Measurements from ENCODE around the gene KCNH1. TPM values are rescaled to one million over a fixed set of nuclear protein-coding genes. Genes with fewer than 3 reads are reported as not detected.

Gene KCNH1
- polyA plus RNA-seq, 1 donor from 2014 or later: 3.9 TPM

DNA sequence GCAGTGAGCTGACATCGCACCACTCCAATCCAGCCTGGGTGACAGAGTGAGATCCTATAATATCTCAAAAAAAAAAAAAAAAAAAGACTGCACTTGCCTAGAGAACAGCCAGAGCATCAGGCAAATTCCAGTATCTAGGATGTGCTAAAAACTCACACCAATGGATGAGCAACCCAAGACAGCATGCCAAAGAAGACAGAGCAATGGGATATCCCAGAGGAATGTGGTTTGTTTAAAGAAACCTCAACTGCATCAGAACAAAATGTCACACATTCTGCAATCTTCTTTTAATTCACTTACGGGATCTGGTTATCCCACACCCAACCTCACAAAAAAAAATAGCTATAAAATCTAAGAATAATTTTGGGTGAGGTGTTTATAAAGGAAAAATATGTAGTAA lies 7.3 kb downstream of the KCNH1 start:
- Histone ChIP-seq H3K27me3 (ENCODE audit: insufficient read depth, low read depth, low read length) (no peaks in the 10 kb centered on the region), H3K4me3 (ENCODE audit: low read length) (no peak overlapping the region)

DNA sequence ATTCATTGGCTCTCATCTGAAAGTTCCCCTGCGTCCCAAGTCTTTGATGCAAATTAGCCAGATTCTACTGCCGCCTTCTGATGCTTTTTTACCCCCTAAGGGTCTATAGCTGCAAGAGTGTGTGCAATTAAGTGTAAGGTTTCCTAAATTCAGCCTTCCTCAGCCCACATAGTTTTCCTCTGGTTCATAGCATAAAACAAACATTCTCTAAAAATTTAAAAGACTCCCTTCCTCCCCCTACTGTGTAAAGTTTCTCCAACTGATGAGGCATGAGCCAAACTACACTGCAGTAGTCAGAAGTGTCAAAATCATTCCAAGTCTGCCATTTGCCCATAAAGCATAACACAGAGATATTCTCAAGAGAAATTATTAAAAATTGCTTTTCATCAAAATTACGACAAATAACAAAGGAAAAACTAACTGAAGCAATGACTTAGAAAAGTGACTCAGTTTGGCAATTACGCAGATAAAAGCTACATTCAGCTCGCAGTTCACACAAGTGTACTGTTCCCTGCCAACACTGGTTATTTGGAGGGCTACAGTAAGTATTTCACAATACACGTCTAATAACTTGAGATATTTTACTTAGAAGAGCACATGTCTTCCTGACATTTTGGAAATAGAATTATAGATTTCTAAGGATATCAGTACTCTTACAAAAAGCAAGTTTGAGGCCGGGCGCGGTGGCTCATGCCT lies 15.4 kb downstream of the KCNH1 start:
- Histone ChIP-seq H3K4me3 (ENCODE audit: low read length) (no peak overlapping the region), H3K36me3 (ENCODE audit: insufficient read depth, low read length) (no peaks in the 10 kb centered on the region), H3K9me3 (ENCODE audit: low read length) (no peaks in the 10 kb centered on the region), H3K4me2 (ENCODE audit: low read length) (no peak overlapping the region), H3K9ac (ENCODE audit: low read length) (no peak overlapping the region), H3K27ac (ENCODE audit: low read length) (no peak overlapping the region), H3K9me2 (ENCODE audit: insufficient read depth, low read length) (no peaks in the 10 kb centered on the region), H4K20me1 (ENCODE audit: insufficient read depth) (no peaks in the 10 kb centered on the region), H2AFZ (ENCODE audit: low read depth, low read length) (no peak overlapping the region), H3F3A (ENCODE audit: insufficient read depth, low read length, poor library complexity, severe bottlenecking) (no peaks in the 10 kb centered on the region), H3K27me3 (ENCODE audit: insufficient read depth, low read depth, low read length) (no peaks in the 10 kb centered on the region), H3K79me2 (replicated peaks; ENCODE audit: insufficient read depth, low read length) (no peaks in the 10 kb centered on the region)
- no peak for TF ChIP-seq EP300 (conservative IDR thresholded peaks at IDR 0.05; ENCODE audit: poor library complexity, severe bottlenecking)
- no peak for TF ChIP-seq POLR2AphosphoS5 (IDR thresholded peaks at IDR 0.05)
- no peak for TF ChIP-seq TAF1 (IDR thresholded peaks at IDR 0.05; ENCODE audit: low read depth)
- no peak for TF ChIP-seq RAD21 (conservative IDR thresholded peaks at IDR 0.05)
- no peak for TF ChIP-seq MXI1 (conservative IDR thresholded peaks at IDR 0.05; ENCODE audit: poor library complexity, severe bottlenecking)
- TF ChIP-seq, protein P1, sequence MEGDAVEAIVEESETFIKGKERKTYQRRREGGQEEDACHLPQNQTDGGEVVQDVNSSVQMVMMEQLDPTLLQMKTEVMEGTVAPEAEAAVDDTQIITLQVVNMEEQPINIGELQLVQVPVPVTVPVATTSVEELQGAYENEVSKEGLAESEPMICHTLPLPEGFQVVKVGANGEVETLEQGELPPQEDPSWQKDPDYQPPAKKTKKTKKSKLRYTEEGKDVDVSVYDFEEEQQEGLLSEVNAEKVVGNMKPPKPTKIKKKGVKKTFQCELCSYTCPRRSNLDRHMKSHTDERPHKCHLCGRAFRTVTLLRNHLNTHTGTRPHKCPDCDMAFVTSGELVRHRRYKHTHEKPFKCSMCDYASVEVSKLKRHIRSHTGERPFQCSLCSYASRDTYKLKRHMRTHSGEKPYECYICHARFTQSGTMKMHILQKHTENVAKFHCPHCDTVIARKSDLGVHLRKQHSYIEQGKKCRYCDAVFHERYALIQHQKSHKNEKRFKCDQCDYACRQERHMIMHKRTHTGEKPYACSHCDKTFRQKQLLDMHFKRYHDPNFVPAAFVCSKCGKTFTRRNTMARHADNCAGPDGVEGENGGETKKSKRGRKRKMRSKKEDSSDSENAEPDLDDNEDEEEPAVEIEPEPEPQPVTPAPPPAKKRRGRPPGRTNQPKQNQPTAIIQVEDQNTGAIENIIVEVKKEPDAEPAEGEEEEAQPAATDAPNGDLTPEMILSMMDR (IDR thresholded peaks at IDR 0.05; ENCODE audit: poor library complexity, severe bottlenecking): no peak
- TF ChIP-seq, protein P2, sequence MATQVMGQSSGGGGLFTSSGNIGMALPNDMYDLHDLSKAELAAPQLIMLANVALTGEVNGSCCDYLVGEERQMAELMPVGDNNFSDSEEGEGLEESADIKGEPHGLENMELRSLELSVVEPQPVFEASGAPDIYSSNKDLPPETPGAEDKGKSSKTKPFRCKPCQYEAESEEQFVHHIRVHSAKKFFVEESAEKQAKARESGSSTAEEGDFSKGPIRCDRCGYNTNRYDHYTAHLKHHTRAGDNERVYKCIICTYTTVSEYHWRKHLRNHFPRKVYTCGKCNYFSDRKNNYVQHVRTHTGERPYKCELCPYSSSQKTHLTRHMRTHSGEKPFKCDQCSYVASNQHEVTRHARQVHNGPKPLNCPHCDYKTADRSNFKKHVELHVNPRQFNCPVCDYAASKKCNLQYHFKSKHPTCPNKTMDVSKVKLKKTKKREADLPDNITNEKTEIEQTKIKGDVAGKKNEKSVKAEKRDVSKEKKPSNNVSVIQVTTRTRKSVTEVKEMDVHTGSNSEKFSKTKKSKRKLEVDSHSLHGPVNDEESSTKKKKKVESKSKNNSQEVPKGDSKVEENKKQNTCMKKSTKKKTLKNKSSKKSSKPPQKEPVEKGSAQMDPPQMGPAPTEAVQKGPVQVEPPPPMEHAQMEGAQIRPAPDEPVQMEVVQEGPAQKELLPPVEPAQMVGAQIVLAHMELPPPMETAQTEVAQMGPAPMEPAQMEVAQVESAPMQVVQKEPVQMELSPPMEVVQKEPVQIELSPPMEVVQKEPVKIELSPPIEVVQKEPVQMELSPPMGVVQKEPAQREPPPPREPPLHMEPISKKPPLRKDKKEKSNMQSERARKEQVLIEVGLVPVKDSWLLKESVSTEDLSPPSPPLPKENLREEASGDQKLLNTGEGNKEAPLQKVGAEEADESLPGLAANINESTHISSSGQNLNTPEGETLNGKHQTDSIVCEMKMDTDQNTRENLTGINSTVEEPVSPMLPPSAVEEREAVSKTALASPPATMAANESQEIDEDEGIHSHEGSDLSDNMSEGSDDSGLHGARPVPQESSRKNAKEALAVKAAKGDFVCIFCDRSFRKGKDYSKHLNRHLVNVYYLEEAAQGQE (IDR thresholded peaks at IDR 0.05; ENCODE audit: borderline replicate concordance): no peak

More for the DNA sequence above, 7.3 kb downstream of the KCNH1 start:
- no peak overlapping the region for H3K27ac ChIP-seq (ENCODE audit: low read length)
- H4K20me1 ChIP-seq (ENCODE audit: insufficient read depth): no peaks in the 10 kb centered on the region
- no peaks in the 10 kb centered on the region for H3K9me2 ChIP-seq (ENCODE audit: insufficient read depth, low read length)
- H3K79me2 ChIP-seq (replicated peaks; ENCODE audit: insufficient read depth, low read length): no peaks in the 10 kb centered on the region
- no peaks in the 10 kb centered on the region for H3K9me3 ChIP-seq (ENCODE audit: low read length)
- H3K9ac ChIP-seq (ENCODE audit: low read length): no peak overlapping the region
- H3K4me2 ChIP-seq (ENCODE audit: low read length): no peak overlapping the region
- no peaks in the 10 kb centered on the region for H3K36me3 ChIP-seq (ENCODE audit: insufficient read depth, low read length)
- H2AFZ ChIP-seq (ENCODE audit: low read depth, low read length): no peak overlapping the region
- no peak for TF ChIP-seq SMC3 (conservative IDR thresholded peaks at IDR 0.05; ENCODE audit: poor library complexity)
- TF ChIP-seq, protein P1 (IDR thresholded peaks at IDR 0.05; ENCODE audit: poor library complexity, severe bottlenecking): no peak
- TF ChIP-seq MXI1 (conservative IDR thresholded peaks at IDR 0.05; ENCODE audit: poor library complexity, severe bottlenecking): no peak
- no peak for TF ChIP-seq POLR2AphosphoS5 (IDR thresholded peaks at IDR 0.05)
- TF ChIP-seq, protein P2 (IDR thresholded peaks at IDR 0.05; ENCODE audit: borderline replicate concordance): no peak
- TF ChIP-seq TAF1 (IDR thresholded peaks at IDR 0.05; ENCODE audit: low read depth): no peak
- no peak for TF ChIP-seq EP300 (conservative IDR thresholded peaks at IDR 0.05; ENCODE audit: poor library complexity, severe bottlenecking)
- no peak for TF ChIP-seq EZH2 (IDR thresholded peaks at IDR 0.05; ENCODE audit: borderline replicate concordance, insufficient read depth, low read length, poor library complexity, severe bottlenecking)
- TF ChIP-seq RAD21 (conservative IDR thresholded peaks at IDR 0.05): no peak
- H3F3A ChIP-seq (ENCODE audit: insufficient read depth, low read length, poor library complexity, severe bottlenecking): no peaks in the 10 kb centered on the region

Data from neural cell (in vitro differentiated cells).